GM19193 (cell line): ENCODE data around the gene DIO3.

ENCODE experiments used
- POLR2A ChIP-seq: IDR thresholded peaks from 4 replicates; pipeline ENCODE4 v1.6.1; 2011; ENCODE audit not compliant: insufficient read depth, insufficient read length; ENCODE audit errors: extremely low read depth

Gene DIO3

DNA sequence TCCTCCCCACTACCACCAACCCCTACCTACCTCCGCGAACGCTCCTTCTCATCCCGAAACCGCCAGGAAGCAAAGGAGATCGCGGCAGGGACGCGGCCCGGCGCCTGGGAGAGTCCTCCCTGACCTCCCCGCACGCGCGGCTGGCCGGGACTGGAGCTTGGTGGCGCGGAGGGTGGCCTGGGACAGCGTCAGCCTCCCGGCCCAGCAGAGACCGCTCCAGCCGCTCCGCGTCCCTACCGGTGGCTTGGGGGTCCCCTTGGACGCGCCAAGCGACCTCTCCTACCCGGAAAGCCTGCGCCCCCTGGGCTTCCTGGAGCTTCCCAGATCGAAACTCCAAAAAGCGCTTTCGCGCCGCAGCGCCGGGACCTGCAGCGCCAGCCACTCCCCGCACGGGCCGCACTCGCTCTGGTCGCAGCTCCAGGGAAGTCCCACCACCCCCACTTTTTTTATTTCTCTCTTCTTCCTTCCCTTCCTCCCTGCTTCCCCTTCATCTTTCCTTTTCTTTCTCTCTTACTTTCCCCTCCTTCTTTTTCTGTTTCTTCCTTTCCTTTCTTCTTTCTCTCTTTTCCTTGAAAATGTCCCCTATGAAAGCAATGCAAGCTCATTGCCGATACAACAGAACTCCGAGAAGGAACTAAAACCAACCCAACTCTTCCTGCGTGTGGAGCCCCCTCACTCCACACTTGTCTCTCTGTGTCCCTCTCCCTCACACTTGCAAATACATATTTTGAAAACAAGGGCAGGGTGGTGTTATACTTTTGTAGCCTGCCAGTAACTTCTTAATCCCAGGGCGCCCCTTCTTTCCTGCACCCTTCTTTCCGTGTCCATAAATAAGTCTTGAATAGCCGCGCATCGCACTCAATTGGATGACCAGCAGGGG lies 3.8 kb downstream of the DIO3 start:
- no peak for TF ChIP-seq POLR2A

DNA sequence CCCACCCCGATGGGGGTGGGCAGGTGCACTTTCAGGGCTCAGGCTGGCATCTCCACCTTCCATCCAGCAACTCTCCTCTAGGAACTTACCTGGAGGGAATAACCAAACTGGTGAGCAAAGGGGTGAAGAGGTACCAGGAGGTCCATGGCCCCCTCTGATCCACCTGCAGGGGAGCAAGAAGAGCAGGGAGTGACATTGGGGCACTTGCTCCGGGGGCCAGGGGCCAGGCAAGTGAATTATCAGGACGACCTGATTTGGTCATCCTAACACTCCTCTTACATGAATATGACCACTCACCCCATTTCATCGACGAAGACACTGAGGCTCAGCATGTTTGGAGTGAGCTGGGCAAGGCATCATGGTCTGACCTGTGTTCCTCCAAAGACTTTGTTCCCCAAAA lies 6.0 kb downstream of the DIO3 start:
- no peak for TF ChIP-seq POLR2A

DNA sequence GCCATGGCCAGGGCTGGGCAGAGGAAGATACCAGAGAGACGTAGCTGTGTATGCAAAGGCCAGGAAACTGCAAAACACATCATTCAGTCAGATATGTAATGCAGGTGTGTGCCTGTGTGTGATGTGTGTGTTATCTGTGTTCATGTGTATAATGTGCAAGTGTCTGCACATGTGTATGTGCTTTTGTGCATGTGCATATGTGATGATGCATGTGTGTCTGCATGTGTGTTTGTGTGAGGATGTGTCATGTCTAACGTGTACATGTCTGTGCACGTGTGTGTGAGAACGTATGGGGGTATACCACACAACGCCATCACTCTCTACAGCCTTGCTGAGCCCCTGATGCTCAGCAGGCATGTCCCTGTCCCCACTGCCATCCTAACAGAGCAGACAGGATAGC lies 9.7 kb downstream of the DIO3 start:
- TF ChIP-seq POLR2A = no peak

DNA sequence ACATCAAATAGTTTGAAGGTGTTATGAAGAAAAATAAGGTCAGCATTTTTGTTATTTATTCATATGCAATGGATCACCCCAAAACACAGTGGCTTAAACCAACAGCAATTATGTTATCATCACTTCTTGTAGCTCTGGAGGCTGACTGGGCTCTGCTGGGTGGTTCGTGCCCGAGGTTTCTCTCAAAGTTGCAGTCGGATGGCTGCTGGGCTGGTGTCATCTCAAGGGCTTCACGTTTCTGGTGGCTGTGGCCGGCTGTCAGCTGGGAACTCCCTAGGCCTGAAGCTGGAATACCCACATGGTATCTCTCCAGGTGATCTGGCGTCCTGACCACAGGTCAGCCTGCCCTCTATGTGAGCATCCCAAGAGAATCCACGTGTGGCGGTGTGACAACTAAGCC lies 12.0 kb downstream of the DIO3 start:
- no peak for TF ChIP-seq POLR2A

DNA sequence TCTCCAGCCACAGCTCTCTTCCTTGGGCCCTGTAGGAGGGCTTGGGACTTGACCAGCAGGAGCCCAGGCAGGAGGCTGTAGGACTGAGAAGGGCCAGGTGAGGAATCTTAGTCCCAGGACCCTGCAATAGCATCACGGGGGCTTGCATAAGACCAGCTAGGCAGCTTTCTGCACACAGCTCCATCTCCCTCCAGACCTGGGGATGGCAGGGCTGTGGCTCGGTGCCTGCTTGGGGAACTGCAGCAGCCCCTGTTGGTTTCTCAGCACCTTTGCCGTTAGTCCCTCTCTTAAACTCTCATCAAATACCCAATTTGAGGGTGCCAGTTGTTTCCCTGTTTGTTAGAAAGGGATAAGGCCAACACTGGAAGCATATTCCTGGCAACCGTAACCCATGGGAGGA lies 14.3 kb downstream of the DIO3 start:
- TF ChIP-seq POLR2A = no peak

DNA sequence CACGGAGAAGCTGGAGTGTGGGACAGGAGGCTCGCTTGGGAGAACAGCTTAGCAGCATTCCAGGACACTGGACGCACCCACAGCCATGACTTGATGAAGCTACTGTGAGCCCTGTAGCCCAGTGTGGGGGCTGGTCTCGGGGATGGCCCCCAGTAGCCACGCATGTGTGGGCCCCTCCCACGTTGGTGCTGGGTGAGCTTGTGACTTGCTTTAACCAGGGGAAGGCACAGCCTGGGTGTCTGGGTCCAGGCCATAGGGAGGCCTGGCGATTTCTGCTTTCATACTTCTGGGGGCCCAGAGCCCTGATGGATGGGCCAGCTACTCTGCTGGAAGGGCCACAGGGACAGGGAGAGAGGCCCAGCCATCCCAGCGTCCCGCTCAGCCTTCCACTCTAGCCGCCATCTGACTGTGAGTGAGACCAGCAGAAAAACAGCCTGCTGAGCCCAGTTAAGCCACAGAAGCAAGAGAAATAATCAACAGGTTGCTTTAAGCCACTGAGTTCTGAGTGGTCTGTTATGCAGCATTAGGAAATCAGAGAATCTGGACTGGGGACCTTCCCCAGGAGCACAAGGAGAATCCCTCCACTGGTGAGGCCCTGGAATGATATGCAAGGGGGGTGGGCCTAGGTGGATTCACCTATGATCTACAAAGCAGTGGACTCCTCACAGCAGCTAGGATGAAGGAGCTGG lies 16.1 kb downstream of the DIO3 start:
- TF ChIP-seq POLR2A = no peak

DNA sequence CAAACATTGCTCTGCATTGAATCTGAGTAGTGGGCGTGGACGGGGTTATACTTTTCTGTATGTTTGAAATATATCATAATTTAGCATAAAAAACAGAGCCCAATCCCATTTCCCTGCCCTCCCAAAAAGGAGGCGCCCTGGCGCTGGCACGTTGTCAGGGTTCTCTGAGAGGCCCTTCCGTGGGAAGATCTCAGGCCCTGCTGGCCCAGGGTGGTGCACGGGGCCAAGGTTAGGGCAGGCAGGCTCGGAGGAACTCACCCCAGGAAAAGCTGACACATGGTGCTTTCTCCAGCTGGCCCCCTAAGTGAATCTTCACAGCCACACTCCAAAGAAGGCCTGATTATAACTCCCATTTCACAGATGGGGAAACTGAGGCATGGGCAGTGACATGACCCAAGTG lies 17.2 kb downstream of the DIO3 start:
- no peak for TF ChIP-seq POLR2A

DNA sequence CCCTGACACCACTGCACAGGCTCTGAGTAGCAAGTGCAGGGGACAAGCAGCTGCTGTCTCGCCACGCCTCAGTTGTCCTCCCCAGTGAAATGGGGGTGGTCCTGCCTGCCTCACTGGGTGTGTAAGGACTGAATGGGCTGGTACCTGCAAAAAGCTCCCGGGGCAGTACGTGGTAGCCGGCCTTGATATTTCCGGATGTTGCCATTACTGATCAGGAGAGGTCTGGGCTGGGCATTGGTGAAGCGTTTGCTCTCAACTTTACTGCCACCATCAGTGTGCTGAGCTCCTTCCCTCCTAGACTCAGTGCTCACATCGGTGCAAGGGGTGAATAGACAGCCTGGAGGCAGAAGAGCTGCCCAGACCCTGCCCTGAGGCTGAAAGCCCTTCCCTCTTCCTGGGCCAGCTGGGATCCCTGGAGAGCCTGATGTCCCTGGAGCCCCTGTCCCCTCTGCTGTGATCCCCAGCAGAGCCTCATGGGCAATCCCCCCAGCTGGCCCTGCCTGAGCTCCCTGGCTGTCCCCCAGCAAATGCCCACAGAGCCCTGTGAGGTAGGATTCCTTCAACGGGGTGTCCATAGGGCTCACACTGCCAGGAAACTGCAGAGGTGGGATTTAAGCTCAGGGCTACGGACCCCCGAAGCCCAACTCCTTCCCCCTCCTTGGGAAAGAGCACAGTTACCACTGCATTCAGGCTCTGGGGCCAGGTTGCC lies 18.2 kb downstream of the DIO3 start:
- TF ChIP-seq POLR2A = no peak

DNA sequence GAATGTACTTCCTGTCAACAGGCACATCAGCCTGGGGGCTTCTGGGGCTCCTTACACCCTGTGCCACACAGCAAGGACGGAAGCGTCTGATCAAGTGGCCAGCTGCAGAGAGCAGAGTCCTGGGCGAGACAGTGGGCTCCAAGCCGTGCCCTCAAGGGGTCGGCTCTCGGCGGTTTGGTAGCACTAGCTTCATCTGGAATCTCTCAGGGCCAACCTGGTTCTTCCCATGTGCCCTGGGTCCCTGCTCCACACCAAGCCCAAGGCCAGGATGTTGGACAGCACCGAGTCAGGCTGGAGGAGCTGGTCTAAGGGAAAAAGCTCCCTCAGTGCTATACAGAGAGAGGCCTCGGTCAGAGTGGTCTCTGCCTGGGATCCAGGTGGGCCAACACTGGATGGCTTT lies 20.5 kb downstream of the DIO3 start:
- TF ChIP-seq POLR2A = no peak

DNA sequence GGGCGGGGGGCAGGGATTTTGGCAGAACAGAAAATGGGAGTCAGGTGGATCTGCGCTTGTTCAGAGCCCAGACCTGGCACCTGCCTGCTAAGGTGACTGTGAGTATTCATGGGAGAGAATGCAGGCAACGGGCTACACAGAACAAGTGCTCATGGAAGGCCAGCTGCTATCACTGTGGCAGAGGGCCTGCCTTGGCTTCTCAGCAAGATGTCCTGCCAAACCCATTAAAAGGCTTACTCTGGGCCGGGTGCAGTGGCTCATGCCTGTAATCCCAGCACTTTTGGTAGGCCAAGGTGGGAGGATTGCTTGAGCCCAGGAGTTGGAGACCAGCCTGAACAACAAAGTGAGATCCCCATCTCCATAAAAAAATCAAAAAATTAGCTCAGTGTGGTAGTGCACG lies 21.0 kb downstream of the DIO3 start:
- TF ChIP-seq POLR2A = no peak

DNA sequence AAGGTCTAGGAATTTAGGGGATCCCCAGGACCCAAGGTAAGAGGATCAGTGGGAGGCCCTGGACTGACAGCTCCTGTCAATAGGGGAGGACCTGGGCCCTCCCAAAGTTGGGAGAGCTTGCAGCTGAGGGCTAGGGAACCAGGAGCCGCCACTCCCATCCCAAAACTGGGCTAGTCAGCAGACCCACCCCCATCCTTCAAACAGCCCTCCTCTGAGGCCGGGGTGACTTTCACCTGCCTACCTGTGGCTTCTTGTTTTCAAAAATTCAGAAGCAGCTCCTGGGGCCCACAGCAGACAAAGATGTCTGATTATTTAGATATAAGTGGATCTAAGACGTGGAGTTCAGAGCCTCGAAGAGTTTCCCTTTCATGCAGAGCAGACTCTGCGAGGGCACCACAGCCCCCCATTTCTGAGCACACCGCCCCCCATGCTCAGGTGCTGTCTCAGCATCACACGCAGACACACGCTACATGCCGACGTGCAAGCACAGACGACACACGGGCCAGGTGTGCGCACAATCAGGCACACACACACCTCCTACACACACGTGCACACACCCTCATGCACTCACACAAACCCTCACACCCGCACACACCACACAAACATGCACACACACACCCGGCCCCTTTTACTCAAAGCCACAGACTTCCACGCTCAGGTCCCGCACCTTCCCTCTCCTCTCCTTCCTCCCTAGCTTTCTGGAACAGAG lies 21.9 kb downstream of the DIO3 start:
- TF ChIP-seq POLR2A = no peak

DNA sequence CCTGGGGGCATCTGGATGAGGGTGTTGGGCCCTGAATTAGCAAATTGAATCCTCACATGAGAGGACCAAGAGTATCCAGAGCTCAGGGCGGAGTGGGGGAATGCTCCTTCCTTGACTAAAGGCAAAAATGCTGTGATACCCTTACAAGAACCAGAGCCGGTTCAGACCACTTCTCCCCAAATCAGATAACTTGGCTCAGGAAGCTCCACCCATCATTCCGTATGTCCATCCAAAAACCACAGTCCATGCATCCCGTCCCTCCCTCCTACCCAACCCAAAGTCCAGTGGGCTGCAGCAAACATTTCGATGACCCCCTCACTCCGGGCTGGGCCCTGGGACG lies 22.4 kb downstream of the DIO3 start:
- TF ChIP-seq POLR2A = no peak

DNA sequence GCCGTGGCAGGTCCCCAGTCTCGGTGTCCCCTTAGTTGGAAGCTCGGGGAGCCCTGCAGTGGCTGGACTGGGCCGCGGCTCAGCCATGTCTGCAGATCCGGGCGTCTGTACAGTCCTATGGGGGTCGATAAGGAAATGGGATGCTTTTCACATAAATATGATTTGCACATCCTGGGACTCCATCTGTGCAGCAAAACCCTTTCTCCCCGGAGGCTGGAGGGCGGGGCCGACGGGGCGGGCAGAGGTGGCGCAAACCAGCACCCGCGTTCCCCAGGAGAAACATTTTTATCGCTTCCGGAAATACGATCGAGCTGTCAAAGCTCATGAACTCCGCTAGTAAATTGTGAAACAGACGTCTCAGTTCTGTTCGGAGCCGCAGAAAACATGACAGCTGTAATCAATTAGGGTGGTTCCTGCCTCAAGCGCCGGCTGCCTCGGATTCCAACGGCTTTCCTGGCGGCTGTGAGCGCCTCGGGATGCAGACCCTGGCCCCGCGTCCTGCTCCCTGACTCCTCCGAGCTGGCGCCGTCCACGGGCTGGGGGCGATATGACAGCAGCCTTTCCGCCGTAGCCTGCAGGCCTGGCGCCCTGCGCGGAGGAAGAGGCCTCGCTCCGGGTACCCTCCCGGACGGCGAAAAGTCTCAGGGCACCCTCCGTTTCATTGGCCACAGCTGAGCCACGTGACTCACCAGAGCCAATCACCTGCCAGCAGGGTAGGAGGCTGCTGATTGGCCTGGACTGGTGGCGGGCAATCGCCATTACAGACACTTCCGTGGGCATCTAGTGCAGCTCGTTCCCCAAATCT lies 23.0 kb downstream of the DIO3 start:
- TF ChIP-seq POLR2A = no peak

DNA sequence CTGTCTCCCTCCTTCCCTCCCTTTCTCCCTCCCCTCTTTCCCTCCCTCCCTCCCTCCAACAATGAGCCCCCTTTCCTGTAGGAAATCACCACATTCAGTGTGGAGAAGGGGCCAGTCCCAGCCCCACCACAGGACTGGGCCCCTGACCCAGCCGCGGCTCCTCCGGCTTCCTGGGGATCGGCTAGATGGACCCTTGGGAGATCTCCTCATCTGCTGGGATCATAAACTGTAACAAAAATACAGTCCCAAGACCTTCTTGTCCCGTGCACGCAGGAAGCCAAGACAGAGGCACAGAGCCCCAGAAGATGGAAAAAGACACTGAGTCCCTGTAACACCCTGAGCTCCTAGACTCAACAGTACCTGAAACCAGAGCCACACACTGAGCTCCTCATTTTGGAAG lies 23.9 kb downstream of the DIO3 start:
- no peak for TF ChIP-seq POLR2A

DNA sequence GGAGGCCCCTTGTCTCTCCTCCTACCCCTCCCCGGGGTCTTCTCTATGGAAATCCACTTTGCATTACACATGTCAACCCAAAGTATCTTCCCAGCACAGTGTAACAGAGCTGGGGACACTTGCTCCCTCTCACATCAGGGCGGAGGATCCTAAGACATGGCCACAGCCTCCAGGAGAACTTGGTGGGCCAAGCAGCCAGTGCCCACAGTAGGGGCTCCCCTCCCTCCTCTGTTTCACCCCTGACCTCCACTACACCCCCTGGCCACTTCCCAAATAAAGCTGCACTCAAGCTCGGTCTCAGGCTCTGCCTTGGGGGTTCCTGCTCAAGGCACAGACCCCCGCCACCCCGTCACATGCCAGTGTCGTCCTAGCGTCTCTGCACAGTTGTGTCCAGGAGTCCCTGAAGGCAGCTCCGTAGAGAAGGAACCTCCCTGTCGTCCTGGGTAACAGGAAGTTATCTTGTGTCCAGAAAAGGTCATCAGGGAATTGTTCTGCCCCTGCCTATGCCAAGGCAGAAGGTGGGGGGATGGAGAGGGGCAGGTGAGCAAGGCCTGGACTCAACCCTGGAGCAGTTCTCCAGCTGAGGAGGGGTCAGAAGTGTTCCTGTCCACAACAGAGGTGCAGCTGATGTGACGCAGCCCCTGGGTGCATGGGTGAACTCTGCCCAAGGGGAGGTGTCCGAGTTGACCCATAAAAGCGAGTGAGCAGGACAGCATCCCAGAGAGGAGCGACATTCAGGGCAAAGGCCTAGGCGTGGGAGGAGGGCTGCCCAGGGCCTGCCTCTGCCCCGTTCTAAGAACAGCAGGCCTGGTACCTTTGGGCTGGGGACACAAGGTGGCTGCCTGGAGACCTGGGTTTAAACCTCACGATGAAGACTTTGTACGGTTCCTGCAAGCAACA lies 25.5 kb downstream of the DIO3 start:
- no peak for TF ChIP-seq POLR2A
